Thyroid gland (tissue), 4 donors: Measurements from ENCODE around the gene VGLL4.

Experiments used
- POLR2A ChIP-seq, 2 donors: fragments of 450-650 bp; IDR thresholded peaks; one replicate each; pipeline ENCODE4 v1.6.1; 2017; ENCODE audit warnings: antibody characterized with exemption in 2 of 2, mild to moderate bottlenecking in 2 of 2, moderate library complexity in 1 of 2
- TF ChIP-seq, protein P1 (sequence below), 6 experiments: fragments of 200-600 bp in 3 of 6; fragments of 450-650 bp in 3 of 6; sonication (generic) in 3 of 6; IDR thresholded peaks; one replicate each; pipeline ENCODE4 v1.5.1; 2016 to 2019; ENCODE audit warnings: antibody characterized with exemption in 6 of 6, mild to moderate bottlenecking in 2 of 6, inconsistent platforms in 1 of 6, moderate library complexity in 1 of 6

DNA sequence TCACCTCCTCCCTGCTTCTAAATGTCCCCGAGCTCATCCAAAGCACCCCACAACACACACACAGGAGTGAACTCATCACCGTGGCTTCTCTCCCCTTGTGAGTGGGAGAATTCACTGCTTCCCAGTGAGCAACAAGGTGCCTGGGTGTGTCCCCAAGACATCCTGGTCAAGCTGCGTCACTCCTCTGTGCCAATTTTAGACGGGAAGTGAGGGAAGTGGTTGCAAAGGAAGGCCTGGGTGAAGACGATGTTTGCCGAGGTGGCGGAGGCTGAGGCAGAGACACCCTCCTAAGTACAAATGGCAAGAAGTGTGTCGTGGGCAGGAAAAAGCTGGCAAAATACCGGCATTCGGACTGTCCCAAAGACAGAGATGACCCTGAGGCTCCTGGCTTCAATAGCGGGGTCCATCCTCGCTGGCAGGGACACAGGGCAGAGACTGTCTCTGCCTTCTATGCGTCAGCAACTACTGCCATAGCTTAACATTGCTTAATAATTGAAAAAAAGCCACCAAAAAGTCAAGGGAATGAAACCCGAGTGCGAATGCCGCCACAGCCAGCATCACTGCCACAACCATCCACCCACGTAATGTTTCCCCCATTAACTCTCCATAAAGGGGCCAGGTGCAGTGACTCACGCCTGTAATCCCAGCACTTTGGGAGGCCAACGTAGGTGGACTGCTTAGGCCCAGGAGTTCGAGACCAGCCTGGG lies 72.8 kb downstream of the VGLL4 start:
- TF ChIP-seq, protein P1, sequence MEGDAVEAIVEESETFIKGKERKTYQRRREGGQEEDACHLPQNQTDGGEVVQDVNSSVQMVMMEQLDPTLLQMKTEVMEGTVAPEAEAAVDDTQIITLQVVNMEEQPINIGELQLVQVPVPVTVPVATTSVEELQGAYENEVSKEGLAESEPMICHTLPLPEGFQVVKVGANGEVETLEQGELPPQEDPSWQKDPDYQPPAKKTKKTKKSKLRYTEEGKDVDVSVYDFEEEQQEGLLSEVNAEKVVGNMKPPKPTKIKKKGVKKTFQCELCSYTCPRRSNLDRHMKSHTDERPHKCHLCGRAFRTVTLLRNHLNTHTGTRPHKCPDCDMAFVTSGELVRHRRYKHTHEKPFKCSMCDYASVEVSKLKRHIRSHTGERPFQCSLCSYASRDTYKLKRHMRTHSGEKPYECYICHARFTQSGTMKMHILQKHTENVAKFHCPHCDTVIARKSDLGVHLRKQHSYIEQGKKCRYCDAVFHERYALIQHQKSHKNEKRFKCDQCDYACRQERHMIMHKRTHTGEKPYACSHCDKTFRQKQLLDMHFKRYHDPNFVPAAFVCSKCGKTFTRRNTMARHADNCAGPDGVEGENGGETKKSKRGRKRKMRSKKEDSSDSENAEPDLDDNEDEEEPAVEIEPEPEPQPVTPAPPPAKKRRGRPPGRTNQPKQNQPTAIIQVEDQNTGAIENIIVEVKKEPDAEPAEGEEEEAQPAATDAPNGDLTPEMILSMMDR (IDR thresholded peaks at IDR 0.05) = no peak
- TF ChIP-seq POLR2A (IDR thresholded peaks at IDR 0.05) = no peak
